H1 (cell line): Measurements from ENCODE around the gene TM4SF20. TPM values are rescaled to one million over a fixed set of nuclear protein-coding genes. Genes with fewer than 3 reads are reported as not detected.

ENCODE experiments used
- CTCF ChIA-PET: fragments of 300-600 bp; sonication (Branson Sonifier 250); formaldehyde crosslinking; loops from one replicate; lab custom pipeline; 2021; ENCODE audit not compliant: partially characterized antibody; lab: Charles Lee
- POLR2A ChIA-PET: fragments of 300-600 bp; sonication (Branson Sonifier 250); formaldehyde crosslinking; loops from one replicate; lab custom pipeline; 2021; ENCODE audit warnings: inconsistent platforms; ENCODE audit not compliant: partially characterized antibody; lab: Charles Lee
- DNase-seq, 2 experiments: peaks; one replicate each; pipeline versions ENCODE4 v3.0.0 to v3.0.0-alpha.2; 2010 to 2022; ENCODE audit warnings: low spot score in 2 of 2, low read depth in 1 of 2, mixed read lengths in 1 of 2
- FAIRE-seq: peaks from 2 replicates; lab custom pipeline; 2011; peaks lifted over from hg19 to GRCh38; lab: Jason Lieb, UNC
- H2AFZ ChIP-seq: 2 replicates; pipeline ENCODE4 v1.8.1; 2012; ENCODE audit warnings: low read length, inconsistent platforms
- H2AK5ac ChIP-seq: 2 replicates; pipeline ENCODE4 v1.6.1; 2013; ENCODE audit warnings: low read depth, low read length
- H2BK120ac ChIP-seq: replicated peaks from 2 replicates; pipeline ENCODE3; 2013; ENCODE audit warnings: low read depth, low read length, inconsistent platforms
- H2BK12ac ChIP-seq: 2 replicates; pipeline ENCODE4 v1.6.1; 2013; ENCODE audit warnings: low read depth, low read length
- H2BK15ac ChIP-seq: 2 replicates; pipeline ENCODE4 v1.6.1; 2013; ENCODE audit warnings: low read length
- H2BK20ac ChIP-seq: 2 replicates; pipeline ENCODE4 v1.6.1; 2013; ENCODE audit warnings: low read length
- H2BK5ac ChIP-seq: 2 replicates; pipeline ENCODE4 v1.6.1; 2013; ENCODE audit warnings: low read depth, low read length
- H3K14ac ChIP-seq: 2 replicates; pipeline ENCODE4 v1.6.1; 2013; ENCODE audit warnings: inconsistent platforms; ENCODE audit not compliant: insufficient read length
- H3K18ac ChIP-seq: 2 replicates; pipeline ENCODE4 v1.6.1; 2013; ENCODE audit warnings: low read length; ENCODE audit errors: extremely low read depth
- H3K23ac ChIP-seq: 2 replicates; pipeline ENCODE4 v1.6.1; 2013; ENCODE audit warnings: inconsistent platforms; ENCODE audit not compliant: insufficient read length
- H3K23me2 ChIP-seq: 2 replicates; pipeline ENCODE4 v1.6.1; 2013; ENCODE audit warnings: low read depth, low read length
- H3K27ac ChIP-seq: 2 replicates; pipeline ENCODE4 v1.6.1; 2011; ENCODE audit warnings: low read depth, low read length, inconsistent platforms
- H3K27me3 ChIP-seq, 4 experiments: replicated peaks in 1 of 4; 1 replicate in 1 of 4; 2 replicates in 3 of 4; pipeline versions ENCODE4 v1.6.1 to v1.8.1; 2011 to 2013; ENCODE audit warnings: low read length in 3 of 4, mild to moderate bottlenecking in 3 of 4, inconsistent platforms in 2 of 4, mixed read lengths in 2 of 4, moderate library complexity in 1 of 4; ENCODE audit not compliant: control insufficient read depth in 3 of 4, insufficient read depth in 3 of 4; ENCODE audit errors: extremely low read depth in 1 of 4
- H3K36me3 ChIP-seq, 4 experiments: 2 replicates each; pipeline versions ENCODE4 v1.6.1 to v1.8.1; 2011 to 2013; ENCODE audit warnings: mild to moderate bottlenecking in 4 of 4, low read length in 3 of 4, moderate library complexity in 2 of 4, control low read depth in 1 of 4, inconsistent platforms in 1 of 4; ENCODE audit not compliant: insufficient read depth in 4 of 4, control insufficient read depth in 2 of 4
- H3K4ac ChIP-seq: replicated peaks from 2 replicates; pipeline ENCODE3; 2013; ENCODE audit warnings: low read length, low read depth, mixed read lengths, inconsistent platforms; ENCODE audit not compliant: insufficient read length
- H3K4me1 ChIP-seq, 4 experiments: replicated peaks in 1 of 4; 1 replicate in 1 of 4; 2 replicates in 3 of 4; pipeline versions ENCODE4 v1.6.1 to v1.8.1; 2011 to 2013; ENCODE audit warnings: low read length in 3 of 4, inconsistent platforms in 2 of 4, mixed read lengths in 1 of 4; ENCODE audit not compliant: insufficient read depth in 4 of 4, control insufficient read depth in 3 of 4
- H3K4me2 ChIP-seq, 2 experiments: 2 replicates each; pipeline versions ENCODE4 v1.6.1 to v1.8.1; 2011 to 2013; ENCODE audit warnings: low read depth in 2 of 2, low read length in 2 of 2, control low read depth in 1 of 2, inconsistent platforms in 1 of 2, mild to moderate bottlenecking in 1 of 2; ENCODE audit not compliant: insufficient read depth in 1 of 2
- H3K4me3 ChIP-seq, 4 experiments: fragments of 200-600, 300-600 bp in 1 of 4; sonication (generic), shearing (Covaris generic), sonication (Bioruptor Twin) in 1 of 4; 2 replicates each; pipeline versions ENCODE4 v1.5.1 to v1.8.1; 2011 to 2016; ENCODE audit warnings: low read length in 4 of 4, low read depth in 3 of 4, control low read depth in 2 of 4, inconsistent platforms in 2 of 4, mild to moderate bottlenecking in 2 of 4, mixed read lengths in 1 of 4, moderate library complexity in 1 of 4; ENCODE audit not compliant: insufficient read depth in 2 of 4; ENCODE audit errors: extremely low read depth in 1 of 4
- H3K56ac ChIP-seq: replicated peaks from 2 replicates; pipeline ENCODE3; 2013; ENCODE audit warnings: low read depth, mild to moderate bottlenecking, mixed read lengths, low read length, inconsistent platforms; ENCODE audit not compliant: insufficient read length
- H3K79me1 ChIP-seq: 2 replicates; pipeline ENCODE4 v1.6.1; 2013; ENCODE audit warnings: low read depth, low read length, control low read depth
- H3K79me2 ChIP-seq, 2 experiments: 2 replicates each; pipeline versions ENCODE4 v1.6.1 to v1.8.1; 2012 to 2013; ENCODE audit warnings: low read length in 2 of 2, mild to moderate bottlenecking in 2 of 2, inconsistent platforms in 1 of 2; ENCODE audit not compliant: insufficient read depth in 2 of 2, control insufficient read depth in 1 of 2
- H3K9ac ChIP-seq, 4 experiments: replicated peaks in 1 of 4; 1 replicate in 1 of 4; 2 replicates in 3 of 4; pipeline versions ENCODE4 v1.6.1 to v1.8.1; 2011 to 2013; ENCODE audit warnings: low read depth in 3 of 4, low read length in 3 of 4, control low read depth in 2 of 4, mild to moderate bottlenecking in 2 of 4, moderate library complexity in 2 of 4, inconsistent platforms in 1 of 4; ENCODE audit errors: extremely low read depth in 1 of 4
- H3K9me3 ChIP-seq, 2 experiments: 2 replicates each; pipeline versions ENCODE4 v1.6.1 to v1.8.1; 2012 to 2013; ENCODE audit warnings: mild to moderate bottlenecking in 2 of 2, moderate library complexity in 2 of 2, control low read depth in 1 of 2, inconsistent platforms in 1 of 2, low read depth in 1 of 2, low read length in 1 of 2, mixed read lengths in 1 of 2; ENCODE audit not compliant: insufficient read depth in 2 of 2
- H4K20me1 ChIP-seq, 2 experiments: replicated peaks in 1 of 2; 2 replicates each; pipeline versions ENCODE3 to v1.8.1; 2011 to 2013; ENCODE audit warnings: inconsistent platforms in 2 of 2, low read length in 2 of 2, mild to moderate bottlenecking in 1 of 2; ENCODE audit not compliant: insufficient read depth in 2 of 2, control insufficient read depth in 1 of 2
- H4K5ac ChIP-seq: 2 replicates; pipeline ENCODE4 v1.6.1; 2013; ENCODE audit warnings: low read length, low read depth, mixed read lengths, inconsistent platforms; ENCODE audit not compliant: insufficient read length
- H4K8ac ChIP-seq: 2 replicates; pipeline ENCODE4 v1.8.0; 2013; ENCODE audit warnings: mild to moderate bottlenecking, moderate library complexity, low read length, inconsistent platforms; ENCODE audit not compliant: insufficient read depth; ENCODE audit errors: extremely low read depth
- H4K91ac ChIP-seq: replicated peaks from 2 replicates; pipeline ENCODE3; 2013; ENCODE audit warnings: low read length, mixed read lengths, inconsistent platforms; ENCODE audit not compliant: insufficient read length
- BCL11A ChIP-seq, 2 experiments: IDR thresholded peaks; one replicate each; pipeline ENCODE4 v1.6.1; 2011; ENCODE audit warnings: low read depth in 2 of 2, low read length in 2 of 2, mild to moderate bottlenecking in 2 of 2
- CBX5 ChIP-seq: fragments of 300-800, 300-1000 bp; sonication (generic); IDR thresholded peaks from 2 replicates; pipeline ENCODE4 v1.7.1; 2016; ENCODE audit warnings: antibody characterized with exemption, low read length, low read depth
- POU5F1 ChIP-seq: IDR thresholded peaks from 2 replicates; pipeline ENCODE4 v1.6.1; 2011; ENCODE audit warnings: low read depth, mild to moderate bottlenecking, low read length, moderate library complexity
- RAD21 ChIP-seq, 2 experiments: IDR thresholded peaks in 1 of 2; conservative IDR thresholded peaks in 1 of 2; 2 replicates each; pipeline ENCODE4 v1.6.1; 2011; ENCODE audit warnings: low read depth in 2 of 2, low read length in 2 of 2, improper control_type of control experiment in 1 of 2, inconsistent platforms in 1 of 2, mild to moderate bottlenecking in 1 of 2, moderate library complexity in 1 of 2
- RXRA ChIP-seq: IDR thresholded peaks from 2 replicates; pipeline ENCODE4 v1.6.1; 2011; ENCODE audit warnings: low read depth, mild to moderate bottlenecking, low read length, moderate library complexity; ENCODE audit not compliant: insufficient read depth
- SIN3A ChIP-seq, 2 experiments: IDR thresholded peaks in 1 of 2; conservative IDR thresholded peaks in 1 of 2; 2 replicates each; pipeline ENCODE4 v1.6.1; 2011 to 2012; ENCODE audit warnings: low read length in 2 of 2, improper control_type of control experiment in 1 of 2, low read depth in 1 of 2, mild to moderate bottlenecking in 1 of 2
- WGBS, 2 experiments: shearing (Covaris generic) in 1 of 2; methylation state at CpG; one replicate each; pipeline versions ENCODE4 v1.1.6 to v1.1.7; 2013 to 2015; ENCODE audit warnings: low lambda C conversion rate in 2 of 2, mixed read lengths in 2 of 2, inconsistent platforms in 1 of 2, low coverage in 1 of 2, missing lambda C conversion rate in 1 of 2; ENCODE audit not compliant: insufficient replicate concordance in 2 of 2, insufficient coverage in 1 of 2, insufficient read length in 1 of 2; ENCODE audit errors: extremely low coverage in 1 of 2, missing lambda C conversion rate in 1 of 2; 5-methylcytosine and 5-hydroxymethylcytosine counted together
- polyA plus RNA-seq, 7 experiments: library from polyadenylated mRNA; depleted of rRNA in 3 of 7; stranded (reverse) in 5 of 7; unstranded in 2 of 7; fragments of >200 nt in 5 of 7; fragments of 200-250 nt in 2 of 7; gene quantifications; 1 replicate in 5 of 7; 2 replicates in 1 of 7; 4 replicates in 1 of 7; pipeline versions ENCODE4 v1.2.1 to v1.2.3, GENCODE V29; 2011 to 2013; ENCODE audit warnings: missing spikeins in 2 of 7, mixed read lengths in 2 of 7
- total RNA-seq: library from RNA; stranded (reverse); fragmentation: NEBNext Ultra II Directional; extraction: Animal tissue kit (Norgen Biotek cat#: 25700); gene quantifications from 2 replicates; pipeline ENCODE4 v1.2.1, GENCODE V29; 2021
- TF ChIP-seq, protein P1 (sequence below): IDR thresholded peaks from 2 replicates; pipeline ENCODE4 v1.6.1; 2011; ENCODE audit warnings: low read depth, mild to moderate bottlenecking, low read length; ENCODE audit not compliant: insufficient read depth
- TF ChIP-seq, protein P2 (sequence below): IDR thresholded peaks from 2 replicates; pipeline ENCODE4 v1.6.1; 2012; ENCODE audit warnings: inconsistent platforms

Gene TM4SF20
- total and polyA plus RNA-seq, 2 of the 8 experiments (the other 6 are each of a cell fraction or from before 2014, with no cell fraction given) = not detected

DNA sequence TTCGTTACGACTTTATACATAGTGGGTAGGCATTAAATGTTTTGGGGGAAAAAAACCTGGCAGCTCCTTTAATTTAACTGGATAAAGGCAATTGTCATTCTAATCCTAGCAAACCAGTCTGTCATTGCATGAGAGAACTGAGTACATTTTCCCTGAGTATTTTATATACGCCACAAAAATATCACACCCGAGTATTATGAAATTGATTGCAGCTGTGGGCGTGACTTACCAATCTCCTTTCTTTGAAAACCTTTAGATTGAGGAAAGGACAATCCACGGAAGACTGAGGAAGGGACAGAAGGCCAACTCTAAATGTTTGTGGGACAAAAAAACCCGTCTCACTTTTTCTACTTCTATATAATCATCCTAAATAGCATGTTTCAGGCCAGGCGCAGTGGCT is 9.0 kb downstream of the TM4SF20 start:
- Histone ChIP-seq H3K4me2 (no peak overlapping the region), H3K23me2 (no peaks in the 10 kb centered on the region), H2BK120ac (no peak overlapping the region), H3K36me3 (no peaks in the 10 kb centered on the region), H2AFZ (no peak overlapping the region), H3K18ac (no peak overlapping the region), H3K79me1 (no peaks in the 10 kb centered on the region), H3K23ac (no peak overlapping the region), H4K91ac (no peak overlapping the region), H2BK20ac (no peak overlapping the region), H3K14ac (no peak overlapping the region), H2BK15ac (no peak overlapping the region), H3K56ac (no peak overlapping the region), H3K79me2 (no peaks in the 10 kb centered on the region), H3K9ac (no peak overlapping the region), H3K27me3 (no peaks in the 10 kb centered on the region), H2AK5ac (no peak overlapping the region), H3K4me1 (no peaks in the 10 kb centered on the region), H3K4me3 (no peak overlapping the region), H2BK12ac (no peak overlapping the region), H4K8ac (no peak overlapping the region), H4K5ac (no peak overlapping the region), H3K27ac (no peak overlapping the region), H4K20me1 (no peaks in the 10 kb centered on the region), H3K9me3 (no peaks in the 10 kb centered on the region), H3K4ac (no peak overlapping the region), H2BK5ac (no peak overlapping the region)
- TF ChIP-seq POU5F1 = no peak
- no peak for TF ChIP-seq RAD21 (IDR thresholded peaks at IDR 0.05 in 1 of 2, conservative IDR thresholded peaks at IDR 0.05 in 1 of 2; ENCODE audit: low read depth in 2 of 2, low read length in 2 of 2)
- TF ChIP-seq, protein P1, sequence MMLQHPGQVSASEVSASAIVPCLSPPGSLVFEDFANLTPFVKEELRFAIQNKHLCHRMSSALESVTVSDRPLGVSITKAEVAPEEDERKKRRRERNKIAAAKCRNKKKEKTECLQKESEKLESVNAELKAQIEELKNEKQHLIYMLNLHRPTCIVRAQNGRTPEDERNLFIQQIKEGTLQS = no peak
- no peak for TF ChIP-seq BCL11A (IDR thresholded peaks at IDR 0.05; ENCODE audit: low read depth in 2 of 2, low read length in 2 of 2)
- no peak for TF ChIP-seq SIN3A (conservative IDR thresholded peaks at IDR 0.05 in 1 of 2, IDR thresholded peaks at IDR 0.05 in 1 of 2; ENCODE audit: low read depth in 1 of 2, low read length in 2 of 2)
- no peak for TF ChIP-seq CBX5
- no peak for TF ChIP-seq RXRA
- TF ChIP-seq, protein P2, sequence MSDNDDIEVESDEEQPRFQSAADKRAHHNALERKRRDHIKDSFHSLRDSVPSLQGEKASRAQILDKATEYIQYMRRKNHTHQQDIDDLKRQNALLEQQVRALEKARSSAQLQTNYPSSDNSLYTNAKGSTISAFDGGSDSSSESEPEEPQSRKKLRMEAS = no peak
- no peak for DNase-seq
- FAIRE-seq = no peak
- 94% methylated on average over 8 of the region's 8 CpGs; no CpG with 5 or more reads in 1 of the 2 experiments for WGBS, 2 experiments
- ChIA-PET CTCF (no interaction called here), POLR2A (no interaction called here)
